A549 (cell line): ENCODE results near the gene SLCO4A1. TPM values are rescaled to one million over a fixed set of nuclear protein-coding genes. Genes with fewer than 3 reads are reported as not detected.

Source experiments
- ATAC-seq, 2 experiments: fragments of 200-7000 bp in 1 of 2; fragments of >200 bp in 1 of 2; cut with Nextera tagmentation in 1 of 2; cut with Tn5 transposase in 1 of 2; 3 replicates each; pipeline versions ENCODE4 v1.8.0 to v1.9.1; 2018 to 2020; ENCODE audit warnings: mild to moderate bottlenecking in 1 of 2, moderate library complexity in 1 of 2
- CTCF ChIA-PET: fragments of 300-600 bp; sonication (Branson Sonifier 250); formaldehyde crosslinking; extraction: SDS; loops from one replicate; lab custom pipeline; 2021; ENCODE audit warnings: antibody characterized with exemption, inconsistent platforms; lab: Yijun Ruan, JAX
- POLR2A ChIA-PET: fragments of 350-600 bp; formaldehyde crosslinking; extraction: SDS; loops from one replicate; lab custom pipeline; 2021; ENCODE audit warnings: antibody characterized with exemption, inconsistent platforms; lab: Yijun Ruan, JAX
- DNase-seq, 2 experiments: peaks; one replicate each; pipeline versions ENCODE4 v3.0.0 to v3.0.0-alpha.2; 2011 to 2016; ENCODE audit warnings: low read depth in 1 of 2, low spot score in 1 of 2
- FAIRE-seq: peaks from 2 replicates; lab custom pipeline; 2011; peaks lifted over from hg19 to GRCh38; lab: Jason Lieb, UNC
- H3K27ac ChIP-seq, 2 experiments: fragments of >200 bp; sonication (Bioruptor Twin); formaldehyde crosslinking; 3 replicates each; pipeline ENCODE4 v1.5.1; 2016 to 2017
- H3K4me1 ChIP-seq: fragments of >200 bp; sonication (Bioruptor Twin); formaldehyde crosslinking; 3 replicates; pipeline ENCODE4 v1.6.1; 2016
- H3K4me2 ChIP-seq: fragments of >200 bp; sonication (Bioruptor Twin); formaldehyde crosslinking; 3 replicates; pipeline ENCODE4 v1.6.1; 2016
- H3K4me3 ChIP-seq: fragments of >200 bp; sonication (Bioruptor Twin); formaldehyde crosslinking; 3 replicates; pipeline ENCODE4 v1.5.1; 2016
- H3K9me3 ChIP-seq: fragments of >200 bp; sonication (Bioruptor Twin); formaldehyde crosslinking; 3 replicates; pipeline ENCODE4 v1.6.1; 2016
- BHLHE40 ChIP-seq: IDR thresholded peaks from 2 replicates; pipeline ENCODE4 v1.6.1; 2012; ENCODE audit warnings: low read depth, low read length, inconsistent platforms
- CBX2 ChIP-seq: fragments of 200-600 bp; sonication (generic); IDR thresholded peaks from 2 replicates; pipeline ENCODE4 v1.6.1; 2016; ENCODE audit warnings: low read depth, mild to moderate bottlenecking, borderline replicate concordance
- CBX8 ChIP-seq: fragments of 200-600 bp; sonication (generic); IDR thresholded peaks from 2 replicates; pipeline ENCODE4 v1.6.1; 2016
- CTCF ChIP-seq: fragments of >200 bp; sonication (Bioruptor Twin); formaldehyde crosslinking; IDR thresholded peaks from 3 replicates; pipeline ENCODE4 v1.5.1; 2016
- EHF ChIP-seq: fragments of 250-450 bp; sonication (Bioruptor Pico); IDR thresholded peaks from 2 replicates; pipeline ENCODE4 v1.5.0; 2020; ENCODE audit warnings: mild to moderate bottlenecking
- EHMT2 ChIP-seq: fragments of 200-600 bp; sonication (generic); IDR thresholded peaks from 2 replicates; pipeline ENCODE4 v1.6.1; 2016; ENCODE audit warnings: antibody characterized with exemption, low read depth, mild to moderate bottlenecking, moderate library complexity
- FOXS1 ChIP-seq: fragments of 250-450 bp; sonication (Bioruptor Pico); IDR thresholded peaks from 2 replicates; pipeline ENCODE4 v1.5.0; 2020; ENCODE audit warnings: mild to moderate bottlenecking, moderate library complexity
- HES2 ChIP-seq: fragments of >200 bp; sonication (Bioruptor Twin); formaldehyde crosslinking; IDR thresholded peaks from 2 replicates; pipeline ENCODE4 v1.6.1; 2016
- JUNB ChIP-seq: fragments of >200 bp; sonication (Bioruptor Twin); formaldehyde crosslinking; IDR thresholded peaks from 2 replicates; pipeline ENCODE4 v1.6.1; 2016
- KDM1A ChIP-seq: fragments of 200-600 bp; sonication (generic); IDR thresholded peaks from 2 replicates; pipeline ENCODE4 v1.6.1; 2016; ENCODE audit warnings: low read depth, mild to moderate bottlenecking
- KDM5A ChIP-seq: fragments of 200-600 bp; sonication (generic); IDR thresholded peaks from 2 replicates; pipeline ENCODE4 v1.6.1; 2016; ENCODE audit warnings: antibody characterized with exemption, mild to moderate bottlenecking
- MAFK ChIP-seq: fragments of 450-650 bp; IDR thresholded peaks from 2 replicates; pipeline ENCODE4 v1.6.1; 2014; ENCODE audit not compliant: partially characterized antibody
- MAX ChIP-seq: IDR thresholded peaks from 2 replicates; pipeline ENCODE4 v1.6.1; 2012
- MAZ ChIP-seq: fragments of 150-350 bp; IDR thresholded peaks from 2 replicates; pipeline ENCODE4 v1.6.1; 2014; ENCODE audit warnings: antibody characterized with exemption, low read depth, low read length, borderline replicate concordance
- NR3C1 ChIP-seq: fragments of >200 bp; sonication (Bioruptor Twin); formaldehyde crosslinking; IDR thresholded peaks from 3 replicates; pipeline ENCODE4 v1.6.1; 2017
- PBX3 ChIP-seq: IDR thresholded peaks from 2 replicates; pipeline ENCODE4 v1.6.1; 2012
- POLR2AphosphoS2 ChIP-seq: conservative IDR thresholded peaks from 2 replicates; pipeline ENCODE4 v1.6.1; 2012; ENCODE audit warnings: low read length, improper control_type of control experiment, inconsistent platforms
- RFX5 ChIP-seq: fragments of 450-650 bp; IDR thresholded peaks from 2 replicates; pipeline ENCODE4 v1.7.1; 2014; ENCODE audit warnings: antibody characterized with exemption, mild to moderate bottlenecking, moderate library complexity
- WGBS: methylation state at CpG from one replicate; pipeline ENCODE4 v1.1.6; 2017; ENCODE audit errors: missing lambda C conversion rate; 5-methylcytosine and 5-hydroxymethylcytosine counted together
- polyA plus RNA-seq, 4 experiments: library from polyadenylated mRNA; depleted of rRNA in 3 of 4; stranded (reverse); fragments of >200 nt; fragmentation: RNase III in 1 of 4; extraction: RNeasy Plus Mini Kit Qiagen cat#74134 plus additional on column Dnase treatment in 1 of 4; gene quantifications; 2 replicates in 3 of 4; 3 replicates in 1 of 4; pipeline ENCODE4 v1.2.3, GENCODE V29; 2011 to 2017

SLCO4A1 gene
- polyA plus RNA-seq, 2 of the 4 experiments (the other 2 are of a cell fraction), result 1.3 to 11.2 TPM

- CTCF ChIA-PET, result interaction anchor here (0.8 to 3.1 kb wide), 5 partner anchors 9 to 180 kb away, joined by 3 to 12 read pairs (median 4); no protein-coding TSS in a partner anchor
These were observed 31.3 kb upstream of the SLCO4A1 start for GRCh38 chr20:62611012-62611411.

GRCh38 chr20:62611819-62612218, 30.5 kb upstream of the SLCO4A1 start:
- H3K27ac ChIP-seq, result no peak overlapping the region
- no peak overlapping the region for H3K4me2 ChIP-seq
- peaks cover 7% of the 10 kb centered on the region; the same call in 1 of the 3 replicates for H3K9me3 ChIP-seq
- ChIA-PET CTCF (interaction anchor here (1.1 to 3.1 kb wide), 5 partner anchors 12 to 202 kb away, joined by 3 to 12 read pairs (median 3); no protein-coding TSS in a partner anchor), POLR2A (no interaction called here)
- no peak overlapping the region for H3K4me3 ChIP-seq
- no peak for TF ChIP-seq FOXS1
- no peak for TF ChIP-seq MAZ
- no peak for TF ChIP-seq KDM5A
- TF ChIP-seq CBX8, result no peak
- no peak for TF ChIP-seq EHMT2
- TF ChIP-seq EHF (CRISPR knock-in tag), result no peak
- TF ChIP-seq KDM1A, result no peak
- TF ChIP-seq JUNB, result no peak
- no peak for TF ChIP-seq POLR2AphosphoS2
- TF ChIP-seq BHLHE40, result no peak
- TF ChIP-seq MAFK, result no peak
- TF ChIP-seq HES2, result no peak
- FAIRE-seq (no peak), DNase-seq (no peak), ATAC-seq (no peak)
- 74% methylated on average over 19 of the region's 19 CpGs for WGBS
- no peaks in the 10 kb centered on the region; the same call in 2 of the 3 replicates for H3K4me1 ChIP-seq

More at GRCh38 chr20:62611012-62611411, 31.3 kb upstream of the SLCO4A1 start:
- Histone ChIP-seq H3K9me3 (peaks cover 7% of the 10 kb centered on the region; the same call in 1 of the 3 replicates), H3K4me1 (no peaks in the 10 kb centered on the region), H3K4me3 (no peak overlapping the region), H3K27ac (no peak overlapping the region), H3K4me2 (no peak overlapping the region)
- 28% methylated on average over 2 of the region's 2 CpGs for WGBS
- POLR2A ChIA-PET, result no interaction called here
- ATAC-seq, result no peak
- no peak for FAIRE-seq
- no peak for DNase-seq
- no peak for TF ChIP-seq EHF (CRISPR knock-in tag)
- no peak for TF ChIP-seq CTCF
- no peak for TF ChIP-seq PBX3
- no peak for TF ChIP-seq RFX5
- no peak for TF ChIP-seq NR3C1
- TF ChIP-seq CBX2, result no peak

- peak; percentile 32 for TF ChIP-seq MAFK
- TF ChIP-seq MAX, result no peak
- ChIA-PET POLR2A (interaction anchor here (0.9 kb wide), 1 partner anchor 9 kb away, joined by 3 read pairs; no protein-coding TSS in a partner anchor), CTCF (interaction anchor here (0.8 to 1.9 kb wide), 9 partner anchors 9 to 906 kb away, joined by 3 to 8 read pairs (median 3); partner anchors contain the start of gene PPDPF)
- Histone ChIP-seq H3K4me1 (peaks cover 16% of the 10 kb centered on the region; the same call in 2 of the 3 replicates), H3K4me3 (no peak overlapping the region), H3K27ac (no peak overlapping the region), H3K9me3 (peaks cover 7% of the 10 kb centered on the region; the same call in 1 of the 3 replicates), H3K4me2 (no peak overlapping the region)
- DNase-seq, result no peak
- FAIRE-seq, result no peak
- no peak for ATAC-seq
- 68% methylated on average over 36 of the region's 36 CpGs for WGBS
These were observed 28.0 kb upstream of the SLCO4A1 start for GRCh38 chr20:62614085-62614960.
